K562 (cell line): Measurements from ENCODE around the gene PRR23E. TPM values are rescaled to one million over a fixed set of nuclear protein-coding genes. Genes with fewer than 3 reads are reported as not detected.

Experiments
- ATAC-seq: fragments of 200-7000 bp; cut with Tn5 transposase; 3 replicates; pipeline ENCODE4 v1.9.1; 2020; ENCODE audit warnings: moderate library complexity
- BruUV-seq: library from RNA; stranded (reverse); fragments of 400-500 nt; replicated peaks from 2 replicates; lab custom pipeline; 2021; lab: Mats Ljungman, UMichigan
- CTCF ChIA-PET: fragments of 300-600 bp; formaldehyde crosslinking; extraction: SDS; loops from one replicate; lab custom pipeline; 2021; ENCODE audit warnings: low intra/inter-chr PET ratio; lab: Yijun Ruan, JAX
- POLR2A ChIA-PET: fragments of 300-600, 350-650 bp; sonication (Branson Sonifier 250); formaldehyde crosslinking; extraction: SDS; loops from one replicate; lab custom pipeline; 2021; ENCODE audit warnings: antibody characterized with exemption, inconsistent platforms; lab: Yijun Ruan, JAX
- DNase-seq, 4 experiments: peaks; one replicate each; pipeline versions ENCODE4 v3.0.0 to v3.0.0-alpha.2; 2011 to 2018; ENCODE audit warnings: low spot score in 3 of 4, mixed read lengths in 3 of 4; ENCODE audit errors: extremely low read depth in 1 of 4
- FAIRE-seq: peaks from 2 replicates; lab custom pipeline; 2011; peaks lifted over from hg19 to GRCh38; lab: Jason Lieb, UNC
- H2AFZ ChIP-seq: 2 replicates; pipeline ENCODE4 v1.6.0; 2011; ENCODE audit warnings: low read depth, low read length, control low read depth, inconsistent platforms
- H3K27ac ChIP-seq: fragments of 200-600 bp; 3 replicates; pipeline ENCODE4 v1.8.0; 2011; ENCODE audit warnings: low read depth, mild to moderate bottlenecking, control low read depth, inconsistent platforms, low read length, moderate library complexity, mixed read lengths; ENCODE audit errors: extremely low read depth
- H3K27me3 ChIP-seq, 2 experiments: fragments of 300-600 bp in 1 of 2; 2 replicates in 1 of 2; 3 replicates in 1 of 2; pipeline versions ENCODE4 v1.6.0 to v1.8.0; 2011; ENCODE audit warnings: inconsistent platforms in 2 of 2, low read length in 2 of 2, mild to moderate bottlenecking in 1 of 2, mixed read lengths in 1 of 2, moderate library complexity in 1 of 2; ENCODE audit not compliant: control insufficient read depth in 2 of 2, insufficient read depth in 2 of 2
- H3K36me3 ChIP-seq: fragments of 300-600 bp; 3 replicates; pipeline ENCODE4 v1.8.0; 2011; ENCODE audit warnings: mild to moderate bottlenecking, low read length, inconsistent platforms; ENCODE audit not compliant: control insufficient read depth, insufficient read depth
- H3K4me1 ChIP-seq, 2 experiments: fragments of 200-600 bp in 1 of 2; replicated peaks in 1 of 2; 2 replicates in 1 of 2; 3 replicates in 1 of 2; pipeline versions ENCODE4 v1.5.1 to v1.8.0; 2011; ENCODE audit warnings: inconsistent platforms in 2 of 2, low read length in 2 of 2, mild to moderate bottlenecking in 1 of 2, mixed read lengths in 1 of 2, moderate library complexity in 1 of 2; ENCODE audit not compliant: control insufficient read depth in 2 of 2, insufficient read depth in 2 of 2
- H3K4me2 ChIP-seq: 2 replicates; pipeline ENCODE4 v1.6.1; 2011; ENCODE audit warnings: low read length, control low read depth, inconsistent platforms, mixed read lengths; ENCODE audit not compliant: insufficient read depth
- H3K4me3 ChIP-seq: fragments of 200-600 bp; sonication (generic), shearing (Covaris generic); 2 replicates; pipeline ENCODE4 v1.5.1; 2016; ENCODE audit warnings: control low read depth, inconsistent platforms
- H3K79me2 ChIP-seq: fragments of 200-600 bp; 3 replicates; pipeline ENCODE4 v1.8.0; 2011; ENCODE audit warnings: low read length, inconsistent platforms; ENCODE audit not compliant: control insufficient read depth, insufficient read depth
- H3K9ac ChIP-seq, 2 experiments: 2 replicates each; pipeline versions ENCODE4 v1.6.0 to v1.6.1; 2011; ENCODE audit warnings: low read depth in 2 of 2, low read length in 2 of 2, control low read depth in 1 of 2, inconsistent platforms in 1 of 2, mild to moderate bottlenecking in 1 of 2, mixed read lengths in 1 of 2; ENCODE audit not compliant: insufficient read depth in 1 of 2
- H3K9me1 ChIP-seq: one replicate; pipeline ENCODE4 v1.6.0; 2011; ENCODE audit warnings: inconsistent platforms, mild to moderate bottlenecking, low read length, moderate library complexity; ENCODE audit not compliant: control insufficient read depth, insufficient read depth
- H3K9me3 ChIP-seq: replicated peaks from 2 replicates; pipeline ENCODE4 v1.5.1; 2011; ENCODE audit warnings: low read depth, low read length, inconsistent platforms; ENCODE audit not compliant: control insufficient read depth, insufficient read depth
- H4K20me1 ChIP-seq: replicated peaks from 2 replicates; pipeline ENCODE4 v1.6.1; 2011; ENCODE audit warnings: low read length, inconsistent platforms, mixed read lengths; ENCODE audit not compliant: control insufficient read depth, insufficient read depth
- BCOR ChIP-seq: fragments of 450-650 bp; IDR thresholded peaks from 2 replicates; pipeline ENCODE4 v1.6.1; 2016
- ZNF3 ChIP-seq: fragments of 250-450 bp; sonication (Bioruptor Pico); IDR thresholded peaks from 2 replicates; pipeline ENCODE4 v1.5.0; 2021; ENCODE audit warnings: mild to moderate bottlenecking, moderate library complexity
- ZNF311 ChIP-seq: fragments of 250-450 bp; sonication (Bioruptor Pico); IDR thresholded peaks from 2 replicates; pipeline ENCODE4 v1.4.0; 2020; ENCODE audit warnings: mild to moderate bottlenecking, moderate library complexity
- ZNF444 ChIP-seq: fragments of 250-450 bp; sonication (Bioruptor Pico); IDR thresholded peaks from 2 replicates; pipeline ENCODE4 v1.4.0; 2020; ENCODE audit warnings: mild to moderate bottlenecking, moderate library complexity
- WGBS: fragments of 100-300 bp; shearing (Covaris generic); methylation state at CpG from one replicate; pipeline ENCODE4 v1.1.6; 2016; ENCODE audit warnings: low coverage, mixed read lengths; ENCODE audit not compliant: insufficient coverage; ENCODE audit errors: missing lambda C conversion rate; 5-methylcytosine and 5-hydroxymethylcytosine counted together
- in situ Hi-C: fragments of 300-500 bp; cut with MboI; formaldehyde crosslinking; loops from 4 replicates; pipeline ENCODE4 v1.15.0; 2018; ENCODE audit warnings: inconsistent platforms, mixed read lengths
- intact Hi-C: fragments of 100-400 bp; cut with micrococcal nuclease; formaldehyde crosslinking; loops from 2 replicates; pipeline ENCODE4 v1.14.2; 2022
- polyA plus RNA-seq, 8 experiments: library from polyadenylated mRNA; depleted of rRNA in 4 of 8; stranded (reverse) in 5 of 8; unstranded in 3 of 8; fragments of >200 nt; fragmentation: Nextera tagmentation in 2 of 8; fragmentation: Illumina TruSeq in 1 of 8; extraction: Ambion mirVana in 2 of 8; extraction: Trizol in 1 of 8; gene quantifications; 2 replicates each; pipeline versions ENCODE4 v1.2.1 to v1.2.3, GENCODE V29; 2011 to 2014; ENCODE audit warnings: inconsistent platforms in 1 of 8, missing spikeins in 1 of 8
- total RNA-seq, 7 experiments: library from RNA; depleted of rRNA in 6 of 7; stranded (reverse); fragments of >200 nt in 6 of 7; fragmentation: Illumina TruSeq in 2 of 7; extraction: Trizol in 2 of 7; gene quantifications; 2 replicates each; pipeline versions ENCODE4 v1.2.1 to v1.2.3, GENCODE V29; 2011 to 2021; ENCODE audit warnings: low replicate concordance in 1 of 7
- TF ChIP-seq, protein P1 (sequence below), 2 experiments: fragments of 450-650 bp in 1 of 2; sonication (generic) in 1 of 2; formaldehyde crosslinking in 1 of 2; IDR thresholded peaks in 1 of 2; conservative IDR thresholded peaks in 1 of 2; 2 replicates each; pipeline versions ENCODE4 v1.6.1 to v1.8.1; 2016 to 2023; ENCODE audit warnings: mild to moderate bottlenecking in 2 of 2, moderate library complexity in 2 of 2, inconsistent platforms in 1 of 2, missing genetic modification reagents in 1 of 2
- TF ChIP-seq, protein P2 (sequence below): fragments of 450-650 bp; IDR thresholded peaks from 2 replicates; pipeline ENCODE4 v1.6.1; 2016
- TF ChIP-seq, protein P3 (sequence below): sonication (generic); formaldehyde crosslinking; IDR thresholded peaks from 2 replicates; pipeline ENCODE4 v1.8.1; 2023; ENCODE audit warnings: mild to moderate bottlenecking, missing genetic modification reagents, moderate library complexity
- TF ChIP-seq, protein P4 (sequence below): sonication (generic); formaldehyde crosslinking; IDR thresholded peaks from 2 replicates; pipeline ENCODE4 v1.8.0; 2023; ENCODE audit warnings: mild to moderate bottlenecking, missing genetic modification reagents

Gene PRR23E
- total and polyA plus RNA-seq, 9 of the 15 experiments (the other 6 are each of a cell fraction or from before 2014, with no cell fraction given) = not detected

DNA sequence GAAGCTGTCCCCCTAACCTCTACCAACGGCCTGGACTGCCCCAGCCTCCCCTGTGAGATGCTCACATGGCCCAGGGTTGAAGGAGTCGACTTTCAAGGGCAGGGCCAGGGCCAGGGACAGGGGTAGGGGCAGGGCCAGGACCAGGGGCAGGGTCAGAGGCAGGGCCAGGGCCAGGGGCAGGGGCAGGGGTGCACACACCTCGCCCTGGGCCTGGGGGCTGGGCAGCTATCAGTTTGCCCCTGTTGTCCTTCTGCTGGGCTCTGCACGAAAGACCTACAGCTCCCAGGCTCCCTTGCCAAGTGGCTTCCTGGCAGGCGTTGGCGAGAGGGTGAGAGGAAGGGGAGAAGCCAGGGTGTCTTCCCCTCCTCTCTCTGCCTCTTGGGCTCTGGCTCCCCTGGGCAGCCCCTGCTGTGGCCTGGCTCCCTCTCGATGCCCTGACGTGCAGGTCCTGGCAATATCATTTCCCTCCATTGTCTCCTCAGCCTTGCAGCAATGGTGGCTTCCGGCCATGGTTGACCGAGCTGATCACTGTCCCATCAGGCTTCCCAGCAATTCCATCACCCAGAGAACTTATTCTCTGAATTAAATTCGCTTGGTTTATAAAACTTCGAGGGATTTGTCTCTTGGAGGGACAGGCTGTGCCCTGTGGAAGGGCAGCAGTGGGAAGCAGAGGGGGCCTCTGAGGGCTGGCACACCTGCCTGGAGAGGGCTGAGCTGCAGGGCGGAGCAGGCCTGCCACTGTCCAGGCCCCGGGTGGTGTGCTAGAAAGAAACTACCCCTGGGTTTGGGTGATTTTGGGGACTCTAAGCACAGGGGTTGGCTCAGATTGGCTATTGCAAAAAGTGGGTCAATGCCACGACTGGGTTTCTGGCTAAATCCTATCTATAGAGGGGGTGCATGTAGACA lies 13.9 kb downstream of the PRR23E start (continued):
- TF ChIP-seq BCOR (no peak), ZNF311 (CRISPR knock-in tag) (no peak), ZNF444 (no peak)
- TF ChIP-seq, protein P1, sequence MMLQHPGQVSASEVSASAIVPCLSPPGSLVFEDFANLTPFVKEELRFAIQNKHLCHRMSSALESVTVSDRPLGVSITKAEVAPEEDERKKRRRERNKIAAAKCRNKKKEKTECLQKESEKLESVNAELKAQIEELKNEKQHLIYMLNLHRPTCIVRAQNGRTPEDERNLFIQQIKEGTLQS (IDR thresholded peaks at IDR 0.05) = no peak
- TF ChIP-seq, protein P1 (CRISPR knock-in tag; conservative IDR thresholded peaks at IDR 0.05) = no peak
- TF ChIP-seq, protein P2, sequence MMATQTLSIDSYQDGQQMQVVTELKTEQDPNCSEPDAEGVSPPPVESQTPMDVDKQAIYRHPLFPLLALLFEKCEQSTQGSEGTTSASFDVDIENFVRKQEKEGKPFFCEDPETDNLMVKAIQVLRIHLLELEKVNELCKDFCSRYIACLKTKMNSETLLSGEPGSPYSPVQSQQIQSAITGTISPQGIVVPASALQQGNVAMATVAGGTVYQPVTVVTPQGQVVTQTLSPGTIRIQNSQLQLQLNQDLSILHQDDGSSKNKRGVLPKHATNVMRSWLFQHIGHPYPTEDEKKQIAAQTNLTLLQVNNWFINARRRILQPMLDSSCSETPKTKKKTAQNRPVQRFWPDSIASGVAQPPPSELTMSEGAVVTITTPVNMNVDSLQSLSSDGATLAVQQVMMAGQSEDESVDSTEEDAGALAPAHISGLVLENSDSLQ = no peak

DNA sequence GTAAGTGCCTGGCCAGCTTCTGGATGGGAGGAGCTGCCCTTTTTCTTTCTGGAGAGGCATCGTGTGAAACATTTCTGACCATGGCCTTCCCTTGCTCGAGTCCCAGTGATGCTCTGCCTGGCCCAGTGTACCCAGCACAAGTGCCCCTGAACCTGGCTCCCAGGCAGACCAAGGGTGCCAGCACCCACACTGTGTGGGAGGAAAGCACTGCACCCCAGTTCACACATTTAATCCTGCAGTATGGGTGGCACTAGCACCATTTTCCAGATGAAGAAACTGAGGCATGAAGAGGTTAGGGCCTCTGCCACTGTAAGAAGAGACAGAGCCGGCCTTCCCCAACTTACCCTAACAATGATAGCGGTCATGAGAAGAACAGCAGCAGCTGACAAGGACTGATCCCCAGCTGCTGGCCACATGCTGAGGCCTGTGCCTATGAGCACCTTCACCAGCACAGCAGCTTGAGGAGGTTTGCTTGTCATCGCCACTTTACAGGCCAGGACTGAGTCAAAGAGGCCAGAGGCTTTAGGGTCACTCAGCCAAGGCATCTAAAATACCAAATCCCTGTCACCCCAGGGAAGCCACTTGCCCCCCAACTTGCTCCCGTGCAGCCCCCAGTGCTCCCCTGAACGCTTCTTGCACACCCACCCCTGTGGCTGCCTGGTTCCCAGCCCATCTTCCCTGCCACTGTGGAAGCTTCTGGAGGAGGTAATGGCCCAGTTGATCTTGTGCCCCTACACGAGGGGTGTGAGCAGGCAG lies 15.0 kb downstream of the PRR23E start:
- WGBS = 2% methylated on average over 6 of the region's 8 CpGs
- ATAC-seq = no peak
- in situ Hi-C loops (no loop called here), intact Hi-C loops (no loop called here)
- ChIA-PET POLR2A (interaction anchor here (0.6 kb wide), 1 partner anchor 96 kb away, joined by 3 read pairs; no protein-coding TSS in a partner anchor), CTCF (no interaction called here)
- no peak for DNase-seq
- Histone ChIP-seq H3K4me3 (no peak overlapping the region), H3K4me2 (no peak overlapping the region), H3K79me2 (no peaks in the 10 kb centered on the region), H3K27ac (no peak overlapping the region), H3K9me1 (no peaks in the 10 kb centered on the region), H3K9ac (no peak overlapping the region), H3K36me3 (no peaks in the 10 kb centered on the region), H4K20me1 (no peaks in the 10 kb centered on the region), H3K4me1 (no peaks in the 10 kb centered on the region), H3K27me3 (peaks cover 0 to 44% of the 10 kb centered on the region in 2 experiments; a peak in 2 of 5 replicates), H2AFZ (no peak overlapping the region), H3K9me3 (no peaks in the 10 kb centered on the region)
- no TSS peak for BruUV-seq
- FAIRE-seq = no peak
- TF ChIP-seq, protein P3, sequence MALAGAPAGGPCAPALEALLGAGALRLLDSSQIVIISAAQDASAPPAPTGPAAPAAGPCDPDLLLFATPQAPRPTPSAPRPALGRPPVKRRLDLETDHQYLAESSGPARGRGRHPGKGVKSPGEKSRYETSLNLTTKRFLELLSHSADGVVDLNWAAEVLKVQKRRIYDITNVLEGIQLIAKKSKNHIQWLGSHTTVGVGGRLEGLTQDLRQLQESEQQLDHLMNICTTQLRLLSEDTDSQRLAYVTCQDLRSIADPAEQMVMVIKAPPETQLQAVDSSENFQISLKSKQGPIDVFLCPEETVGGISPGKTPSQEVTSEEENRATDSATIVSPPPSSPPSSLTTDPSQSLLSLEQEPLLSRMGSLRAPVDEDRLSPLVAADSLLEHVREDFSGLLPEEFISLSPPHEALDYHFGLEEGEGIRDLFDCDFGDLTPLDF (CRISPR knock-in tag) = no peak
- TF ChIP-seq, protein P4, sequence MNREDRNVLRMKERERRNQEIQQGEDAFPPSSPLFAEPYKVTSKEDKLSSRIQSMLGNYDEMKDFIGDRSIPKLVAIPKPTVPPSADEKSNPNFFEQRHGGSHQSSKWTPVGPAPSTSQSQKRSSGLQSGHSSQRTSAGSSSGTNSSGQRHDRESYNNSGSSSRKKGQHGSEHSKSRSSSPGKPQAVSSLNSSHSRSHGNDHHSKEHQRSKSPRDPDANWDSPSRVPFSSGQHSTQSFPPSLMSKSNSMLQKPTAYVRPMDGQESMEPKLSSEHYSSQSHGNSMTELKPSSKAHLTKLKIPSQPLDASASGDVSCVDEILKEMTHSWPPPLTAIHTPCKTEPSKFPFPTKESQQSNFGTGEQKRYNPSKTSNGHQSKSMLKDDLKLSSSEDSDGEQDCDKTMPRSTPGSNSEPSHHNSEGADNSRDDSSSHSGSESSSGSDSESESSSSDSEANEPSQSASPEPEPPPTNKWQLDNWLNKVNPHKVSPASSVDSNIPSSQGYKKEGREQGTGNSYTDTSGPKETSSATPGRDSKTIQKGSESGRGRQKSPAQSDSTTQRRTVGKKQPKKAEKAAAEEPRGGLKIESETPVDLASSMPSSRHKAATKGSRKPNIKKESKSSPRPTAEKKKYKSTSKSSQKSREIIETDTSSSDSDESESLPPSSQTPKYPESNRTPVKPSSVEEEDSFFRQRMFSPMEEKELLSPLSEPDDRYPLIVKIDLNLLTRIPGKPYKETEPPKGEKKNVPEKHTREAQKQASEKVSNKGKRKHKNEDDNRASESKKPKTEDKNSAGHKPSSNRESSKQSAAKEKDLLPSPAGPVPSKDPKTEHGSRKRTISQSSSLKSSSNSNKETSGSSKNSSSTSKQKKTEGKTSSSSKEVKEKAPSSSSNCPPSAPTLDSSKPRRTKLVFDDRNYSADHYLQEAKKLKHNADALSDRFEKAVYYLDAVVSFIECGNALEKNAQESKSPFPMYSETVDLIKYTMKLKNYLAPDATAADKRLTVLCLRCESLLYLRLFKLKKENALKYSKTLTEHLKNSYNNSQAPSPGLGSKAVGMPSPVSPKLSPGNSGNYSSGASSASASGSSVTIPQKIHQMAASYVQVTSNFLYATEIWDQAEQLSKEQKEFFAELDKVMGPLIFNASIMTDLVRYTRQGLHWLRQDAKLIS (CRISPR knock-in tag) = no peak
- TF ChIP-seq ZNF3 (CRISPR knock-in tag) = no peak
